MCF 10A (cell line): Measurements from ENCODE around the gene SCUBE1. TPM values are rescaled to one million over a fixed set of nuclear protein-coding genes. Genes with fewer than 3 reads are reported as not detected.

ENCODE experiments used
- BruUV-seq: library from RNA; stranded (reverse); fragments of 400-500 nt; replicated peaks from 2 replicates; lab custom pipeline; 2021; lab: Mats Ljungman, UMichigan
- CTCF ChIA-PET: fragments of 300-600 bp; sonication (Branson Sonifier 250); formaldehyde crosslinking; extraction: SDS; loops from one replicate; lab custom pipeline; 2021; ENCODE audit warnings: antibody characterized with exemption, inconsistent platforms; lab: Yijun Ruan, JAX
- POLR2A ChIA-PET: fragments of 300-600, 350-650 bp; sonication (Branson Sonifier 250); formaldehyde crosslinking; extraction: SDS; loops from one replicate; lab custom pipeline; 2020; ENCODE audit warnings: antibody characterized with exemption, inconsistent platforms; lab: Yijun Ruan, JAX
- DNase-seq: peaks from one replicate; pipeline ENCODE4 v3.0.0-alpha.2; 2018; ENCODE audit not compliant: unreplicated experiment
- H3K27ac Mint-ChIP-seq: one replicate; pipeline ENCODE4 v1.8.0; 2022; ENCODE audit warnings: mild to moderate bottlenecking, low read depth, mixed read lengths; ENCODE audit not compliant: unreplicated experiment
- H3K27me3 Mint-ChIP-seq: one replicate; pipeline ENCODE4 v1.8.0; 2022; ENCODE audit warnings: mixed read lengths; ENCODE audit not compliant: insufficient read depth, unreplicated experiment
- H3K36me3 Mint-ChIP-seq: one replicate; pipeline ENCODE4 v1.8.0; 2022; ENCODE audit warnings: mild to moderate bottlenecking, moderate library complexity, mixed read lengths; ENCODE audit not compliant: insufficient read depth, unreplicated experiment
- H3K4me1 Mint-ChIP-seq: one replicate; pipeline ENCODE4 v1.8.0; 2022; ENCODE audit warnings: mixed read lengths; ENCODE audit not compliant: insufficient read depth, unreplicated experiment
- H3K4me3 Mint-ChIP-seq: one replicate; pipeline ENCODE4 v1.8.0; 2022; ENCODE audit warnings: mild to moderate bottlenecking, moderate library complexity, mixed read lengths; ENCODE audit not compliant: unreplicated experiment
- H3K9me3 Mint-ChIP-seq: one replicate; pipeline ENCODE4 v1.8.0; 2022; ENCODE audit warnings: mixed read lengths; ENCODE audit not compliant: unreplicated experiment
- intact Hi-C: fragments of 100-400 bp; cut with micrococcal nuclease; formaldehyde crosslinking; loops from 2 replicates; pipeline ENCODE4 v1.14.1; 2022
- total RNA-seq: library from RNA; stranded (reverse); gene quantifications from 2 replicates; pipeline ENCODE4 v1.2.3, GENCODE V29; 2022
- TF ChIP-seq, protein P1 (sequence below): fragments of 200-600 bp; IDR thresholded peaks from one replicate; pipeline ENCODE4 v1.8.0; 2022; ENCODE audit warnings: antibody characterized with exemption, mild to moderate bottlenecking; ENCODE audit not compliant: unreplicated experiment

The SCUBE1 gene
- total RNA-seq, 1 experiment from 2014 or later: not detected

DNA sequence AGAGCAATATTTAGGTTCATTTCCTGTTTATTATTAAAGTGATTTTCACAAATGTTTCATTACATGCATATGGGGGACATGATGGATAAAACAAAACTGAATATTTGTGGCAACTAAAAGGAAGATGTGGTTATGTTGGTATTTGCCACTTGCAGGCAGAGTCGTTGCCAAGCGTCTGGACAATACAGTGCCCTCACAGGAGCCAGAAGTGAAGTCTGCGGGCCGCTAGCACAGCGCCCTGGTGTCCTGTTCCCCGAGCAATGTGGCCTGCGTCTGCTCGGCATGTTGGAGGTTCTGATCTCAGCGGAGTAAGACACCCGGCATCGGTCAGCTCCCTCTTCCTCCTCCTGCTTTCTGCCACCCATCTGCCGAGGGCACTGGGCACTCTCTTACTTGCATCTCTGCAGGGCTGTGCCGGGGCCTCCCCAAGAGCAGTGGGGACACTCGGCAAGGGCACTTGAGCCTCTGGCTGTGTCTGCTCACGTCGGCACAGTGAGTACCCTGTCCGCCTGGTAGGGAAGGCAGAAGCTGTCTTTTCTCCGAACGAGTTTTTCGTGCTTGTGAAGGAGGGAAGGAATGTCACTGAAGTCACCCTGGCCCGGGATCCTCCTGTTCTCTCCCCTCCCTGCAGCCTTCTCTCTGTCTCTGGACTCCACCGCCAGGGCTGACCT, 145.8 kb downstream of the SCUBE1 start:
- Mint-ChIP-seq H3K36me3 (no peaks in the 10 kb centered on the region), H3K9me3 (no peaks in the 10 kb centered on the region), H3K4me1 (peaks cover 10% of the 10 kb centered on the region), H3K27ac (no peak overlapping the region), H3K27me3 (no peaks in the 10 kb centered on the region), H3K4me3 (no peak overlapping the region)
- ChIA-PET CTCF (interaction anchor here (0.6 to 0.9 kb wide), 4 partner anchors 61 to 1487 kb away, joined by 3 to 4 read pairs (median 4); no protein-coding TSS in a partner anchor), POLR2A (interaction anchor here (2.5 kb wide), 1 partner anchor 10 kb away, joined by 11 read pairs; no protein-coding TSS in a partner anchor)
- TF ChIP-seq, protein P1, sequence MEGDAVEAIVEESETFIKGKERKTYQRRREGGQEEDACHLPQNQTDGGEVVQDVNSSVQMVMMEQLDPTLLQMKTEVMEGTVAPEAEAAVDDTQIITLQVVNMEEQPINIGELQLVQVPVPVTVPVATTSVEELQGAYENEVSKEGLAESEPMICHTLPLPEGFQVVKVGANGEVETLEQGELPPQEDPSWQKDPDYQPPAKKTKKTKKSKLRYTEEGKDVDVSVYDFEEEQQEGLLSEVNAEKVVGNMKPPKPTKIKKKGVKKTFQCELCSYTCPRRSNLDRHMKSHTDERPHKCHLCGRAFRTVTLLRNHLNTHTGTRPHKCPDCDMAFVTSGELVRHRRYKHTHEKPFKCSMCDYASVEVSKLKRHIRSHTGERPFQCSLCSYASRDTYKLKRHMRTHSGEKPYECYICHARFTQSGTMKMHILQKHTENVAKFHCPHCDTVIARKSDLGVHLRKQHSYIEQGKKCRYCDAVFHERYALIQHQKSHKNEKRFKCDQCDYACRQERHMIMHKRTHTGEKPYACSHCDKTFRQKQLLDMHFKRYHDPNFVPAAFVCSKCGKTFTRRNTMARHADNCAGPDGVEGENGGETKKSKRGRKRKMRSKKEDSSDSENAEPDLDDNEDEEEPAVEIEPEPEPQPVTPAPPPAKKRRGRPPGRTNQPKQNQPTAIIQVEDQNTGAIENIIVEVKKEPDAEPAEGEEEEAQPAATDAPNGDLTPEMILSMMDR: no peak
- BruUV-seq: no TSS peak
- intact Hi-C loops: no loop called here
- DNase-seq: no peak

DNA sequence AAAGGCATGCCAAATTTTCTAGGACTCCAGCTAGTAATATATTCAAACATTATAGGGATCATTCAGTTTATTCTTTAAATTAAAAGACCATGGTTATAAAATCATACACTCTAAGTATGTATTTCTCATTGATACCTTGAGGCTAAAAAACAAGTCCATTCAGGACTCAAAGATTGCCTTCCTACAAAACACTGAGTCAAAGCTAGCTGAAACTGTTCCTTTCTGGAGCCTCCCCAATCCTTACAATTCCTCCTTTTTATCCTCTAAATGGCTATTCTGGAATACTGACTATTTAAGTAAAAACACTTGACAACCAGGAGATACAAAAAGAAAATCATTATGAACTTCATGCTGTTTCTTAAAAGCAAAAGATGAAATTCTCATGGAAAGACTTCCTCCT, 151.3 kb downstream of the SCUBE1 start:
- H3K36me3 Mint-ChIP-seq: peaks cover 5% of the 10 kb centered on the region
- H3K4me3 Mint-ChIP-seq: no peak overlapping the region
- H3K9me3 Mint-ChIP-seq: no peaks in the 10 kb centered on the region
- intact Hi-C loops: no loop called here
- TF ChIP-seq, protein P1: no peak
- ChIA-PET POLR2A (no interaction called here), CTCF (interaction anchor here (0.6 kb wide), 1 partner anchor 155 kb away, joined by 3 read pairs; no protein-coding TSS in a partner anchor)
- H3K27me3 Mint-ChIP-seq: no peaks in the 10 kb centered on the region
- no peak overlapping the region for H3K27ac Mint-ChIP-seq
- no TSS peak for BruUV-seq
- DNase-seq: no peak
- peaks cover 9% of the 10 kb centered on the region for H3K4me1 Mint-ChIP-seq

DNA sequence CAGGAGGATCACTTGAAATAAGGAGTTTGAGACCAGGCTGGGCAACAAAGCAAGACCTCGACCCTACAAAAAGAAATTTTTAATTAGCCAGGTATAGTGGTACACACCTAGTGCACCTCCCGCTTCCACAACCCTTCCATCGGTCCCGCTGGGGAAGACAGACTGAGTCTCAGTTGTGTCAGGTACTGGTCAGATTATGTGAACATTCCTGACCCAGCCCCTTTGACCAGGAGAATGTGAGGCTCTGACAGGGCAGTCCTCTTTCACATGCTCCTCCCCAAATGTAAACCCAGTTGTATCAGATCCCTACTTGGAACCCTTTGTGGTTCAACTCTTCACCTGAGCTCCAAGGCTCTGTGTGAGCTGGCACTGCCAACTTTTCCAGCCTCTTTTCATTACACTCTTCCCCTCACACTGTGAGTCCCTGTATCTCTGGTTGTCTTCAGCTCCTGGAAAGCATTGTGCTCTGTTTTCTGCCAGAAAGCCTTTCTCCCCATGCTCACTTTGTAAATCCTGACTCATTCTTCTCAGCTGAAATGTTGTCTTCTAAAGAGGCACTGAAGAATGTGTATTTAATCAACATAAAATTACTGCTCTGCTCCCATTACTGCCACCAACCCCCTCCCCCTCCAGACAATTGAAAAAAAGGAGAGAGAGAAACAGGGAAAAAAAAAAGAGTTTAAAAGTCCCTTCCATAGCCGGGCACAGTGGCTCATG, 154.2 kb downstream of the SCUBE1 start:
- no TSS peak for BruUV-seq
- no peak for DNase-seq
- POLR2A ChIA-PET: interaction anchor here (1.2 to 3.5 kb wide), 2 partner anchors 30 to 37 kb away, joined by 3 to 23 read pairs; partner anchors contain the start of gene TSPO
- H3K9me3 Mint-ChIP-seq: no peaks in the 10 kb centered on the region
- no peak overlapping the region for H3K27ac Mint-ChIP-seq
- peak overlapping the region; percentile 20 for H3K4me3 Mint-ChIP-seq
- intact Hi-C loops: no loop called here
- CTCF ChIA-PET: no interaction called here
- H3K36me3 Mint-ChIP-seq: peaks cover 11% of the 10 kb centered on the region
- TF ChIP-seq, protein P1: no peak
- H3K27me3 Mint-ChIP-seq: no peaks in the 10 kb centered on the region
- H3K4me1 Mint-ChIP-seq: peaks cover 11% of the 10 kb centered on the region
